WTC11 (cell line): Measurements from ENCODE around the gene WBP1L. TPM values are rescaled to one million over a fixed set of nuclear protein-coding genes. Genes with fewer than 3 reads are reported as not detected.
"Not testable (repeated sequence)": the region's sequence is repeated elsewhere in the genome, so short reads cannot be mapped to it uniquely, and the experiment has no call there.

ENCODE experiments used
- ATAC-seq: fragments of 200-7000 bp; cut with Tn5 transposase; 2 replicates; pipeline ENCODE4 v1.10.0; 2021; ENCODE audit warnings: mild to moderate bottlenecking, moderate library complexity
- CTCF ChIA-PET: fragments of 300-600 bp; sonication (Branson Sonifier 250); formaldehyde crosslinking; loops from one replicate; lab custom pipeline; 2021; ENCODE audit warnings: antibody characterized with exemption; lab: Charles Lee
- POLR2A ChIA-PET: fragments of 350-600 bp; sonication (Branson Sonifier 250); formaldehyde crosslinking; loops from one replicate; lab custom pipeline; 2021; ENCODE audit warnings: antibody characterized with exemption; lab: Charles Lee
- DNase-seq: peaks from one replicate; pipeline ENCODE4 v3.0.0; 2021; ENCODE audit warnings: low spot score
- H3K27ac Mint-ChIP-seq: 2 replicates; pipeline ENCODE4 v1.8.0; 2021; ENCODE audit warnings: mixed read lengths
- H3K27me3 Mint-ChIP-seq: 2 replicates; pipeline ENCODE4 v1.8.0; 2021; ENCODE audit warnings: low read depth, mild to moderate bottlenecking, moderate library complexity, mixed read lengths
- H3K36me3 Mint-ChIP-seq: 2 replicates; pipeline ENCODE4 v1.8.0; 2021; ENCODE audit warnings: mixed read lengths
- H3K4me1 Mint-ChIP-seq: 2 replicates; pipeline ENCODE4 v1.8.0; 2022; ENCODE audit warnings: mixed read lengths
- H3K4me3 Mint-ChIP-seq: 2 replicates; pipeline ENCODE4 v1.8.0; 2021; ENCODE audit warnings: mild to moderate bottlenecking, moderate library complexity, mixed read lengths
- H3K9me3 Mint-ChIP-seq: 2 replicates; pipeline ENCODE4 v1.8.0; 2021; ENCODE audit warnings: mixed read lengths
- ATF2 ChIP-seq: sonication (generic); formaldehyde crosslinking; IDR thresholded peaks from 2 replicates; pipeline ENCODE4 v1.8.1; 2022; ENCODE audit warnings: low read depth, missing genetic modification reagents, borderline replicate concordance
- ATF3 ChIP-seq: sonication (generic); formaldehyde crosslinking; conservative IDR thresholded peaks from 2 replicates; pipeline ENCODE4 v1.8.1; 2022; ENCODE audit warnings: mild to moderate bottlenecking, missing genetic modification reagents
- CTCF ChIP-seq: fragments of 200-600 bp; IDR thresholded peaks from 2 replicates; pipeline ENCODE4 v1.8.0; 2022; ENCODE audit warnings: antibody characterized with exemption
- ELF4 ChIP-seq: sonication (generic); formaldehyde crosslinking; IDR thresholded peaks from 2 replicates; pipeline ENCODE4 v1.8.1; 2022; ENCODE audit warnings: low read depth, mild to moderate bottlenecking, moderate library complexity, missing genetic modification reagents
- EMX1 ChIP-seq: fragments of 250-450 bp; sonication (Bioruptor Pico); IDR thresholded peaks from 2 replicates; pipeline ENCODE4 v1.8.0; 2021; ENCODE audit warnings: mild to moderate bottlenecking
- FOXK1 ChIP-seq: sonication (generic); formaldehyde crosslinking; IDR thresholded peaks from 2 replicates; pipeline ENCODE4 v1.8.0; 2022; ENCODE audit warnings: mild to moderate bottlenecking, moderate library complexity, missing genetic modification reagents
- FOXP1 ChIP-seq: sonication (generic); formaldehyde crosslinking; IDR thresholded peaks from 2 replicates; pipeline ENCODE4 v1.8.0; 2022; ENCODE audit warnings: missing genetic modification reagents, mild to moderate bottlenecking, moderate library complexity, borderline replicate concordance
- HMGA2 ChIP-seq: fragments of 250-450 bp; sonication (Bioruptor Pico); IDR thresholded peaks from 2 replicates; pipeline ENCODE4 v1.4.0; 2021; ENCODE audit warnings: mild to moderate bottlenecking, moderate library complexity
- IRF1 ChIP-seq: sonication (generic); formaldehyde crosslinking; IDR thresholded peaks from 2 replicates; pipeline ENCODE4 v1.8.0; 2023; ENCODE audit warnings: missing genetic modification reagents
- IRF2 ChIP-seq: sonication (generic); formaldehyde crosslinking; IDR thresholded peaks from 2 replicates; pipeline ENCODE4 v1.8.0; 2022; ENCODE audit warnings: low read depth, missing genetic modification reagents, borderline replicate concordance
- JUN ChIP-seq: sonication (generic); formaldehyde crosslinking; IDR thresholded peaks from 2 replicates; pipeline ENCODE4 v1.8.0; 2023; ENCODE audit warnings: mild to moderate bottlenecking, missing genetic modification reagents
- MLX ChIP-seq: sonication (generic); formaldehyde crosslinking; IDR thresholded peaks from 2 replicates; pipeline ENCODE4 v1.8.1; 2023; ENCODE audit warnings: mild to moderate bottlenecking, missing genetic modification reagents, moderate library complexity
- MYBL2 ChIP-seq: sonication (generic); formaldehyde crosslinking; IDR thresholded peaks from 2 replicates; pipeline ENCODE4 v1.8.1; 2023; ENCODE audit warnings: mild to moderate bottlenecking, moderate library complexity, missing genetic modification reagents
- NFATC4 ChIP-seq: fragments of 250-450 bp; sonication (Bioruptor Pico); IDR thresholded peaks from 2 replicates; pipeline ENCODE4 v1.9.0; 2021; ENCODE audit warnings: mild to moderate bottlenecking
- NR2C2 ChIP-seq: sonication (generic); formaldehyde crosslinking; IDR thresholded peaks from 2 replicates; pipeline ENCODE4 v1.8.0; 2022; ENCODE audit warnings: mild to moderate bottlenecking, missing genetic modification reagents
- NR3C1 ChIP-seq: sonication (generic); formaldehyde crosslinking; conservative IDR thresholded peaks from 2 replicates; pipeline ENCODE4 v1.8.1; 2023; ENCODE audit warnings: low read depth, mild to moderate bottlenecking, missing genetic modification reagents
- PRRX2 ChIP-seq: fragments of 250-450 bp; sonication (Bioruptor Pico); IDR thresholded peaks from 2 replicates; pipeline ENCODE4 v1.8.0; 2021; ENCODE audit warnings: mild to moderate bottlenecking
- SOX15 ChIP-seq: fragments of 250-450 bp; sonication (Bioruptor Pico); IDR thresholded peaks from 2 replicates; pipeline ENCODE4 v1.9.0; 2021; ENCODE audit warnings: mild to moderate bottlenecking
- TEAD4 ChIP-seq: sonication (generic); formaldehyde crosslinking; IDR thresholded peaks from 2 replicates; pipeline ENCODE4 v1.8.0; 2022; ENCODE audit warnings: mild to moderate bottlenecking, missing genetic modification reagents
- USF1 ChIP-seq: sonication (generic); formaldehyde crosslinking; IDR thresholded peaks from 2 replicates; pipeline ENCODE4 v1.8.0; 2022; ENCODE audit warnings: mild to moderate bottlenecking, missing genetic modification reagents
- ZBTB43 ChIP-seq: sonication (generic); formaldehyde crosslinking; IDR thresholded peaks from 2 replicates; pipeline ENCODE4 v1.8.1; 2023; ENCODE audit warnings: mild to moderate bottlenecking, missing genetic modification reagents
- ZNF121 ChIP-seq: sonication (generic); formaldehyde crosslinking; IDR thresholded peaks from 2 replicates; pipeline ENCODE4 v1.8.0; 2023; ENCODE audit warnings: missing genetic modification reagents
- ZNF138 ChIP-seq: sonication (generic); formaldehyde crosslinking; conservative IDR thresholded peaks from 2 replicates; pipeline ENCODE4 v1.8.1; 2022; ENCODE audit warnings: mild to moderate bottlenecking, moderate library complexity, missing genetic modification reagents
- ZNF232 ChIP-seq: sonication (generic); formaldehyde crosslinking; IDR thresholded peaks from 2 replicates; pipeline ENCODE4 v1.8.0; 2022; ENCODE audit warnings: mild to moderate bottlenecking, missing genetic modification reagents
- total RNA-seq: library from RNA; stranded (reverse); gene quantifications from 3 replicates; pipeline ENCODE4 v1.2.3, GENCODE V29; 2021

WBP1L gene
- total RNA-seq, 1 experiment from 2014 or later: 26.8 TPM

- TF ChIP-seq PRRX2 (CRISPR knock-in tag) (0 out of 2 replicates have a peak, but pooled peaks have one; percentile 41), ATF3 (CRISPR knock-in tag) (0 out of 2 replicates have a peak, but pooled peaks have one; percentile 37), ELF4 (CRISPR knock-in tag) (no peak), FOXK1 (0 out of 2 replicates have a peak, but pooled peaks have one; percentile 17)
Measured at GRCh38 chr10:102743588-102744373, at the start of gene WBP1L (continued).

GRCh38 chr10:102695401-102695800 lies 48.3 kb upstream of the WBP1L start:
- peaks cover 36% of the 10 kb centered on the region for H3K36me3 Mint-ChIP-seq
- H3K27me3 Mint-ChIP-seq, H3K27ac Mint-ChIP-seq, H3K4me1 Mint-ChIP-seq, POLR2A ChIA-PET, H3K9me3 Mint-ChIP-seq, DNase-seq, H3K4me3 Mint-ChIP-seq, ATAC-seq: not testable (repeated sequence)
- CTCF ChIA-PET: interaction anchor here (1.1 kb wide), 2 partner anchors 20 to 51 kb away, joined by 3 read pairs; no protein-coding TSS in a partner anchor

- H3K27me3 Mint-ChIP-seq: no peaks in the 10 kb centered on the region
- H3K4me3 Mint-ChIP-seq: no peak overlapping the region
- no peaks in the 10 kb centered on the region for H3K9me3 Mint-ChIP-seq
- H3K36me3 Mint-ChIP-seq: peaks cover 36% of the 10 kb centered on the region
- no peak for ATAC-seq
- CTCF ChIA-PET: interaction anchor here (1.1 to 1.9 kb wide), 2 partner anchors 18 to 193 kb away, joined by 4 to 9 read pairs; partner anchors contain the start of gene SUFU
- H3K27ac Mint-ChIP-seq: no peak overlapping the region
- TF ChIP-seq NR3C1 (CRISPR knock-in tag) (no peak), MLX (CRISPR knock-in tag) (no peak), NFATC4 (CRISPR knock-in tag) (no peak), ATF3 (CRISPR knock-in tag) (no peak), HMGA2 (CRISPR knock-in tag) (no peak), CTCF (no peak), ZNF232 (no peak)
- TF ChIP-seq, all 79 proteins: peak for 0
- no peak for DNase-seq
- POLR2A ChIA-PET: no interaction called here
- H3K4me1 Mint-ChIP-seq: 0 out of 2 replicates have a peak, but pooled peaks cover 4% of the 10 kb centered on the region
Measured at GRCh38 chr10:102696736-102697135, 47.0 kb upstream of the WBP1L start.

GRCh38 chr10:102698894-102699293 lies 44.9 kb upstream of the WBP1L start:
- no peak for DNase-seq
- Mint-ChIP-seq H3K36me3 (peaks cover 36% of the 10 kb centered on the region), H3K27me3 (no peaks in the 10 kb centered on the region), H3K27ac (no peak overlapping the region), H3K4me1 (0 out of 2 replicates have a peak, but pooled peaks cover 4% of the 10 kb centered on the region), H3K9me3 (no peaks in the 10 kb centered on the region), H3K4me3 (no peak overlapping the region)
- ATAC-seq: no peak
- ChIA-PET POLR2A (no interaction called here), CTCF (no interaction called here)
- TF ChIP-seq FOXP1 (no peak), ZBTB43 (CRISPR knock-in tag) (no peak), TEAD4 (CRISPR knock-in tag) (no peak), IRF2 (no peak), ATF2 (CRISPR knock-in tag) (no peak), JUN (no peak), USF1 (no peak), ZNF138 (CRISPR knock-in tag) (no peak), NR2C2 (CRISPR knock-in tag) (no peak), EMX1 (CRISPR knock-in tag) (no peak), IRF1 (CRISPR knock-in tag) (no peak), SOX15 (CRISPR knock-in tag) (no peak), MYBL2 (no peak), ZNF121 (CRISPR knock-in tag) (no peak)
